ENCODE measurements around the gene KHDRBS1. TPM values are rescaled to one million over a fixed set of nuclear protein-coding genes. Genes with fewer than 3 reads are reported as not detected.

KHDRBS1 gene
- polyA plus RNA-seq, 1 of the 3 experiments (the other 2 are of a cell fraction) = 52.8 TPM

DNA sequence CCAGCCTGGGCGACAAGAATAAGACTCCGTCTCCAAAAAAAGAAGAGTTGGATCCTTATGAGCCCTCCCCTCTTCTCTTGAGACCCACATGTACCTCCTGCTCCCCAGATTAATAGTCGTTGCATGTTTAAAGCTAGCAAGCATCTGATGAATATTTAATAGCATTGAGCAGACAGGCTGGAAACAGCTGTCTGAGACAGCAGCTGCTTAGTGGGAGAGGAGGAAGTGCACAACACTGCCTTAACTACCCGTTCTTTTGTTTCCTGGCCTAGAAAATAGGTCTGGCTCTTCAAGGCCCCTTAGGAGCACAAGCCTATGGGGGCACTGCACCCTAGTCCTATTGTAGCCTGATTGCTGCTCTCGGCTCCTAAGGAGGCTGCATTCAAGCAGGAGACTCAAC, 41.7 kb downstream of the KHDRBS1 start:
- no peaks in the 10 kb centered on the region for H3K9me2 ChIP-seq
- no peak for TF ChIP-seq EP300 (IDR thresholded peaks at IDR 0.05; ENCODE audit: borderline replicate concordance in 1 of 2, low read depth in 1 of 2, low read length in 1 of 2)
- TF ChIP-seq ELF1 (IDR thresholded peaks at IDR 0.05) = no peak
- no peak for TF ChIP-seq POLR2AphosphoS5 (IDR thresholded peaks at IDR 0.05; ENCODE audit: low read depth, low read length)
- TF ChIP-seq CHD2 (IDR thresholded peaks at IDR 0.05; ENCODE audit: low read length, partially characterized antibody) = no peak
- TF ChIP-seq FOXJ3 (CRISPR knock-in tag; IDR thresholded peaks at IDR 0.05) = no peak
- TF ChIP-seq, protein P1, sequence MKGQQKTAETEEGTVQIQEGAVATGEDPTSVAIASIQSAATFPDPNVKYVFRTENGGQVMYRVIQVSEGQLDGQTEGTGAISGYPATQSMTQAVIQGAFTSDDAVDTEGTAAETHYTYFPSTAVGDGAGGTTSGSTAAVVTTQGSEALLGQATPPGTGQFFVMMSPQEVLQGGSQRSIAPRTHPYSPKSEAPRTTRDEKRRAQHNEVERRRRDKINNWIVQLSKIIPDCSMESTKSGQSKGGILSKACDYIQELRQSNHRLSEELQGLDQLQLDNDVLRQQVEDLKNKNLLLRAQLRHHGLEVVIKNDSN (IDR thresholded peaks at IDR 0.05; ENCODE audit: borderline replicate concordance, low read depth) = no peak
- TF ChIP-seq GABPA (IDR thresholded peaks at IDR 0.05; ENCODE audit: low read depth) = no peak
- no peak for TF ChIP-seq YY1 (IDR thresholded peaks at IDR 0.05; ENCODE audit: low read depth)
- TF ChIP-seq, protein P2, sequence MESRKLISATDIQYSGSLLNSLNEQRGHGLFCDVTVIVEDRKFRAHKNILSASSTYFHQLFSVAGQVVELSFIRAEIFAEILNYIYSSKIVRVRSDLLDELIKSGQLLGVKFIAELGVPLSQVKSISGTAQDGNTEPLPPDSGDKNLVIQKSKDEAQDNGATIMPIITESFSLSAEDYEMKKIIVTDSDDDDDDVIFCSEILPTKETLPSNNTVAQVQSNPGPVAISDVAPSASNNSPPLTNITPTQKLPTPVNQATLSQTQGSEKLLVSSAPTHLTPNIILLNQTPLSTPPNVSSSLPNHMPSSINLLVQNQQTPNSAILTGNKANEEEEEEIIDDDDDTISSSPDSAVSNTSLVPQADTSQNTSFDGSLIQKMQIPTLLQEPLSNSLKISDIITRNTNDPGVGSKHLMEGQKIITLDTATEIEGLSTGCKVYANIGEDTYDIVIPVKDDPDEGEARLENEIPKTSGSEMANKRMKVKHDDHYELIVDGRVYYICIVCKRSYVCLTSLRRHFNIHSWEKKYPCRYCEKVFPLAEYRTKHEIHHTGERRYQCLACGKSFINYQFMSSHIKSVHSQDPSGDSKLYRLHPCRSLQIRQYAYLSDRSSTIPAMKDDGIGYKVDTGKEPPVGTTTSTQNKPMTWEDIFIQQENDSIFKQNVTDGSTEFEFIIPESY (IDR thresholded peaks at IDR 0.05; ENCODE audit: borderline replicate concordance, low read depth) = no peak
- TF ChIP-seq, protein P3, sequence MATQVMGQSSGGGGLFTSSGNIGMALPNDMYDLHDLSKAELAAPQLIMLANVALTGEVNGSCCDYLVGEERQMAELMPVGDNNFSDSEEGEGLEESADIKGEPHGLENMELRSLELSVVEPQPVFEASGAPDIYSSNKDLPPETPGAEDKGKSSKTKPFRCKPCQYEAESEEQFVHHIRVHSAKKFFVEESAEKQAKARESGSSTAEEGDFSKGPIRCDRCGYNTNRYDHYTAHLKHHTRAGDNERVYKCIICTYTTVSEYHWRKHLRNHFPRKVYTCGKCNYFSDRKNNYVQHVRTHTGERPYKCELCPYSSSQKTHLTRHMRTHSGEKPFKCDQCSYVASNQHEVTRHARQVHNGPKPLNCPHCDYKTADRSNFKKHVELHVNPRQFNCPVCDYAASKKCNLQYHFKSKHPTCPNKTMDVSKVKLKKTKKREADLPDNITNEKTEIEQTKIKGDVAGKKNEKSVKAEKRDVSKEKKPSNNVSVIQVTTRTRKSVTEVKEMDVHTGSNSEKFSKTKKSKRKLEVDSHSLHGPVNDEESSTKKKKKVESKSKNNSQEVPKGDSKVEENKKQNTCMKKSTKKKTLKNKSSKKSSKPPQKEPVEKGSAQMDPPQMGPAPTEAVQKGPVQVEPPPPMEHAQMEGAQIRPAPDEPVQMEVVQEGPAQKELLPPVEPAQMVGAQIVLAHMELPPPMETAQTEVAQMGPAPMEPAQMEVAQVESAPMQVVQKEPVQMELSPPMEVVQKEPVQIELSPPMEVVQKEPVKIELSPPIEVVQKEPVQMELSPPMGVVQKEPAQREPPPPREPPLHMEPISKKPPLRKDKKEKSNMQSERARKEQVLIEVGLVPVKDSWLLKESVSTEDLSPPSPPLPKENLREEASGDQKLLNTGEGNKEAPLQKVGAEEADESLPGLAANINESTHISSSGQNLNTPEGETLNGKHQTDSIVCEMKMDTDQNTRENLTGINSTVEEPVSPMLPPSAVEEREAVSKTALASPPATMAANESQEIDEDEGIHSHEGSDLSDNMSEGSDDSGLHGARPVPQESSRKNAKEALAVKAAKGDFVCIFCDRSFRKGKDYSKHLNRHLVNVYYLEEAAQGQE (IDR thresholded peaks at IDR 0.05; ENCODE audit: low read depth, low read length) = no peak
- TF ChIP-seq, protein P4, sequence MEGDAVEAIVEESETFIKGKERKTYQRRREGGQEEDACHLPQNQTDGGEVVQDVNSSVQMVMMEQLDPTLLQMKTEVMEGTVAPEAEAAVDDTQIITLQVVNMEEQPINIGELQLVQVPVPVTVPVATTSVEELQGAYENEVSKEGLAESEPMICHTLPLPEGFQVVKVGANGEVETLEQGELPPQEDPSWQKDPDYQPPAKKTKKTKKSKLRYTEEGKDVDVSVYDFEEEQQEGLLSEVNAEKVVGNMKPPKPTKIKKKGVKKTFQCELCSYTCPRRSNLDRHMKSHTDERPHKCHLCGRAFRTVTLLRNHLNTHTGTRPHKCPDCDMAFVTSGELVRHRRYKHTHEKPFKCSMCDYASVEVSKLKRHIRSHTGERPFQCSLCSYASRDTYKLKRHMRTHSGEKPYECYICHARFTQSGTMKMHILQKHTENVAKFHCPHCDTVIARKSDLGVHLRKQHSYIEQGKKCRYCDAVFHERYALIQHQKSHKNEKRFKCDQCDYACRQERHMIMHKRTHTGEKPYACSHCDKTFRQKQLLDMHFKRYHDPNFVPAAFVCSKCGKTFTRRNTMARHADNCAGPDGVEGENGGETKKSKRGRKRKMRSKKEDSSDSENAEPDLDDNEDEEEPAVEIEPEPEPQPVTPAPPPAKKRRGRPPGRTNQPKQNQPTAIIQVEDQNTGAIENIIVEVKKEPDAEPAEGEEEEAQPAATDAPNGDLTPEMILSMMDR (IDR thresholded peaks at IDR 0.05) = no peak
- TF ChIP-seq MXI1 (IDR thresholded peaks at IDR 0.05; ENCODE audit: low read depth, low read length) = no peak
- no peak for TF ChIP-seq FOSL2 (IDR thresholded peaks at IDR 0.05; ENCODE audit: borderline replicate concordance, low read depth)
- no peak for TF ChIP-seq SMC3 (IDR thresholded peaks at IDR 0.05; ENCODE audit: low read depth, low read length)
- TF ChIP-seq TAF1 (IDR thresholded peaks at IDR 0.05; ENCODE audit: borderline replicate concordance, low read depth, low read length) = no peak
- TF ChIP-seq RCOR1 (IDR thresholded peaks at IDR 0.05; ENCODE audit: low read length) = no peak
- no peak for TF ChIP-seq EZH2phosphoT487 (IDR thresholded peaks at IDR 0.05; ENCODE audit: borderline replicate concordance, low read depth)
- TF ChIP-seq RAD21 (IDR thresholded peaks at IDR 0.05; ENCODE audit: low read length) = no peak
- no peak for TF ChIP-seq SIN3A (IDR thresholded peaks at IDR 0.05; ENCODE audit: borderline replicate concordance, low read depth, low read length)
- no peak for TF ChIP-seq GATA2 (CRISPR knock-in tag; IDR thresholded peaks at IDR 0.05)
- no peaks in the 10 kb centered on the region; a peak in 1 of 4 replicates for H3K4me1 ChIP-seq (ENCODE audit: control insufficient read depth in 1 of 2, insufficient read depth in 2 of 2, low read depth in 1 of 2, low read length in 1 of 2)
- no peaks in the 10 kb centered on the region for H3K27me3 ChIP-seq (ENCODE audit: insufficient read depth)
- no peaks in the 10 kb centered on the region for H3K9me3 ChIP-seq
- 78% methylated on average over 5 of the region's 5 CpGs for WGBS (ENCODE audit: low lambda C conversion rate)
- no peak overlapping the region for H3K4me2 ChIP-seq
- H2AFZ ChIP-seq (ENCODE audit: low read depth) = no peak overlapping the region
- no peak for DNase-seq
- H3F3A ChIP-seq (replicated peaks; ENCODE audit: insufficient read depth) = peaks cover 52% of the 10 kb centered on the region
- peaks cover 74 to 86% of the 10 kb centered on the region in 2 experiments for H3K36me3 ChIP-seq (replicated peaks in 1 of 2; ENCODE audit: control insufficient read depth in 1 of 2, insufficient read depth in 2 of 2, low read length in 1 of 2)
- peaks cover 38% of the 10 kb centered on the region for H4K20me1 ChIP-seq (ENCODE audit: insufficient read depth)
- CTCF ChIA-PET = interaction anchor here (1.5 kb wide), 1 partner anchor 51 kb away, joined by 5 read pairs; no protein-coding TSS in a partner anchor
- POLR2A ChIA-PET = interaction anchor here (1.7 kb wide), 1 partner anchor 17 kb away, joined by 4 read pairs; the partner anchor contains the start of gene TMEM39B
- no peak overlapping the region for H3K27ac ChIP-seq (ENCODE audit: low read depth in 2 of 2, low read length in 1 of 2)
- H3K79me2 ChIP-seq (ENCODE audit: insufficient read depth) = peaks cover 52% of the 10 kb centered on the region
- no peak overlapping the region for H3K9ac ChIP-seq
- no peak overlapping the region for H3K4me3 ChIP-seq (ENCODE audit: low read depth in 2 of 2, low read length in 1 of 2)
